AG09309 (cell line): ENCODE measurements around the gene MMP3.
"Not testable (repeated sequence)": the region's sequence is repeated elsewhere in the genome, so short reads cannot be mapped to it uniquely, and the experiment has no call there.

Experiments
- DNase-seq: peaks from one replicate; pipeline ENCODE4 v3.0.0-alpha.2; 2010; ENCODE audit warnings: low read depth
- H3K4me3 ChIP-seq: 2 replicates; pipeline ENCODE4 v1.5.1; 2011; ENCODE audit warnings: mild to moderate bottlenecking, low read depth, low read length, moderate library complexity; ENCODE audit not compliant: control insufficient read depth
- CTCF ChIP-seq: IDR thresholded peaks from 2 replicates; pipeline ENCODE4 v1.5.1; 2011; ENCODE audit warnings: mild to moderate bottlenecking, low read depth, low read length, inconsistent platforms; ENCODE audit not compliant: insufficient read depth, control insufficient read depth; ENCODE audit errors: missing control alignments

MMP3 gene

GRCh38 chr11:102874852-102875251, 31.4 kb upstream of the MMP3 start, which contains the start of gene MMP12:
TSS of gene MMP12 (minus strand) at chr11:102874982. CDS start at chr11:102874937, 45 bp downstream.
- no peak for DNase-seq
- no peak within 1 kb of the TSS for H3K4me3 ChIP-seq
- TF ChIP-seq CTCF = no peak

GRCh38 chr11:102869354-102869964, 26.1 kb upstream of the MMP3 start:
- DNase-seq, H3K4me3 ChIP-seq: not testable (repeated sequence)

- no peak overlapping the region for H3K4me3 ChIP-seq
- DNase-seq = peak; percentile 38
Observed at GRCh38 chr11:102868339-102868738, 24.9 kb upstream of the MMP3 start.

GRCh38 chr11:102864724-102865123, 21.3 kb upstream of the MMP3 start:
- no peak overlapping the region for H3K4me3 ChIP-seq
- no peak for DNase-seq
- no peak for TF ChIP-seq CTCF

More at GRCh38 chr11:102868339-102868738, 24.9 kb upstream of the MMP3 start:
- no peak for TF ChIP-seq CTCF

- TF ChIP-seq CTCF = no peak
- DNase-seq = no peak
- H3K4me3 ChIP-seq = no peak overlapping the region
Observed at GRCh38 chr11:102853956-102854355, 10.5 kb upstream of the MMP3 start.

- H3K4me3 ChIP-seq = no peak overlapping the region
- DNase-seq = no peak
- no peak for TF ChIP-seq CTCF
Observed at GRCh38 chr11:102853055-102853454, 9.6 kb upstream of the MMP3 start.

GRCh38 chr11:102850973-102851745, 7.8 kb upstream of the MMP3 start:
- no peak overlapping the region for H3K4me3 ChIP-seq
- TF ChIP-seq CTCF = no peak
- DNase-seq = peak; percentile 80
